PC-9 (cell line): ENCODE results near the gene WFDC8.

Source experiments
- CTCF ChIP-seq: fragments of 200-600 bp; sonication (generic); conservative IDR thresholded peaks from 2 replicates; pipeline ENCODE4 v1.6.1; 2017; ENCODE audit warnings: mixed run types, antibody characterized with exemption, mild to moderate bottlenecking, moderate library complexity
- EZH2 ChIP-seq: fragments of 200-600 bp; sonication (generic); IDR thresholded peaks from 2 replicates; pipeline ENCODE4 v1.8.0; 2017; ENCODE audit warnings: antibody characterized with exemption, low read depth

GRCh38 chr20:45523821-45524220 is 55.3 kb downstream of the WFDC8 start:
- no peak for TF ChIP-seq CTCF
- no peak for TF ChIP-seq EZH2
